ENCODE data around the gene CAMKK2. TPM values are rescaled to one million over a fixed set of nuclear protein-coding genes. Genes with fewer than 3 reads are reported as not detected.
A peak's percentile ranks its signal among the peaks of the same experiment; 100 is the strongest.

Gene CAMKK2
- total RNA-seq, 1 donor, result 22.8 TPM

- no peaks in the 10 kb centered on the region for H3K9me3 ChIP-seq (ENCODE audit: low read depth, low read length)
- no peak overlapping the region for H3K27ac ChIP-seq (ENCODE audit: low read depth, low read length)
- no peaks in the 10 kb centered on the region for H3K79me2 ChIP-seq (ENCODE audit: insufficient read depth, low read length)
- H3K27me3 ChIP-seq (ENCODE audit: insufficient read depth, low read length), result no peaks in the 10 kb centered on the region
- H2AFZ ChIP-seq (ENCODE audit: low read length), result no peak overlapping the region
- H3K4me1 ChIP-seq (ENCODE audit: insufficient read depth, low read length), result peaks cover 9% of the 10 kb centered on the region
- no peak for DNase-seq (ENCODE audit: insufficient read length, low spot score, missing footprints)
- no peak overlapping the region for H3K4me3 ChIP-seq (ENCODE audit: insufficient read depth, low read length)
- TF ChIP-seq CTCF (IDR thresholded peaks at IDR 0.05; ENCODE audit: extremely low read depth, low read depth, low read length), result no peak
- H4K20me1 ChIP-seq (ENCODE audit: insufficient read depth, low read length), result no peaks in the 10 kb centered on the region
- no peaks in the 10 kb centered on the region for H3K36me3 ChIP-seq (ENCODE audit: insufficient read depth, low read length)
- no peak overlapping the region for H3K4me2 ChIP-seq (ENCODE audit: insufficient read depth, low read length)
Measured at GRCh38 chr12:121219353-121219986, 77.0 kb downstream of the CAMKK2 start.

GRCh38 chr12:121218588-121219352 is 77.7 kb downstream of the CAMKK2 start:
- Histone ChIP-seq H2AFZ (ENCODE audit: low read length) (no peak overlapping the region), H3K4me2 (ENCODE audit: insufficient read depth, low read length) (no peak overlapping the region), H4K20me1 (ENCODE audit: insufficient read depth, low read length) (no peaks in the 10 kb centered on the region), H3K27me3 (ENCODE audit: insufficient read depth, low read length) (no peaks in the 10 kb centered on the region), H3K4me3 (ENCODE audit: insufficient read depth, low read length) (no peak overlapping the region), H3K79me2 (ENCODE audit: insufficient read depth, low read length) (no peaks in the 10 kb centered on the region), H3K36me3 (ENCODE audit: insufficient read depth, low read length) (no peaks in the 10 kb centered on the region), H3K27ac (ENCODE audit: low read depth, low read length) (no peak overlapping the region), H3K4me1 (ENCODE audit: insufficient read depth, low read length) (peaks cover 13% of the 10 kb centered on the region), H3K9me3 (ENCODE audit: low read depth, low read length) (no peaks in the 10 kb centered on the region)
- TF ChIP-seq CTCF (IDR thresholded peaks at IDR 0.05; ENCODE audit: extremely low read depth, low read depth, low read length), result no peak
- peak; percentile 50 for DNase-seq (ENCODE audit: insufficient read length, low spot score, missing footprints)

- peaks cover 13% of the 10 kb centered on the region for H3K4me1 ChIP-seq (ENCODE audit: insufficient read depth, low read length)
- H3K79me2 ChIP-seq (ENCODE audit: insufficient read depth, low read length), result no peaks in the 10 kb centered on the region
- no peak for TF ChIP-seq CTCF (IDR thresholded peaks at IDR 0.05; ENCODE audit: extremely low read depth, low read depth, low read length)
- H4K20me1 ChIP-seq (ENCODE audit: insufficient read depth, low read length), result no peaks in the 10 kb centered on the region
- no peaks in the 10 kb centered on the region for H3K9me3 ChIP-seq (ENCODE audit: low read depth, low read length)
- DNase-seq (ENCODE audit: insufficient read length, low spot score, missing footprints), result no peak
- no peaks in the 10 kb centered on the region for H3K36me3 ChIP-seq (ENCODE audit: insufficient read depth, low read length)
- no peak overlapping the region for H3K4me3 ChIP-seq (ENCODE audit: insufficient read depth, low read length)
- no peak overlapping the region for H3K4me2 ChIP-seq (ENCODE audit: insufficient read depth, low read length)
- H3K27me3 ChIP-seq (ENCODE audit: insufficient read depth, low read length), result no peaks in the 10 kb centered on the region
- H2AFZ ChIP-seq (ENCODE audit: low read length), result no peak overlapping the region
- no peak overlapping the region for H3K27ac ChIP-seq (ENCODE audit: low read depth, low read length)
Measured at GRCh38 chr12:121217761-121218160, 78.7 kb downstream of the CAMKK2 start.

- no peak overlapping the region for H3K27ac ChIP-seq (ENCODE audit: low read depth, low read length)
- TF ChIP-seq CTCF (IDR thresholded peaks at IDR 0.05; ENCODE audit: extremely low read depth, low read depth, low read length), result no peak
- no peak overlapping the region for H2AFZ ChIP-seq (ENCODE audit: low read length)
- no peak overlapping the region for H3K4me2 ChIP-seq (ENCODE audit: insufficient read depth, low read length)
- no peaks in the 10 kb centered on the region for H3K9me3 ChIP-seq (ENCODE audit: low read depth, low read length)
- peaks cover 13% of the 10 kb centered on the region for H3K4me1 ChIP-seq (ENCODE audit: insufficient read depth, low read length)
- no peaks in the 10 kb centered on the region for H3K27me3 ChIP-seq (ENCODE audit: insufficient read depth, low read length)
- no peak for DNase-seq (ENCODE audit: insufficient read length, low spot score, missing footprints)
- H3K4me3 ChIP-seq (ENCODE audit: insufficient read depth, low read length), result no peak overlapping the region
- no peaks in the 10 kb centered on the region for H3K79me2 ChIP-seq (ENCODE audit: insufficient read depth, low read length)
- H4K20me1 ChIP-seq (ENCODE audit: insufficient read depth, low read length), result no peaks in the 10 kb centered on the region
- H3K36me3 ChIP-seq (ENCODE audit: insufficient read depth, low read length), result no peaks in the 10 kb centered on the region
Measured at GRCh38 chr12:121217063-121217462, 79.4 kb downstream of the CAMKK2 start.
